HepG2 (cell line): Measurements from ENCODE around the gene FAM110A. TPM values are rescaled to one million over a fixed set of nuclear protein-coding genes. Genes with fewer than 3 reads are reported as not detected.

ENCODE experiments used
- ATAC-seq: fragments of 200-7000 bp; cut with Tn5 transposase; 3 replicates; pipeline ENCODE4 v1.9.1; 2020; ENCODE audit warnings: mild to moderate bottlenecking, moderate library complexity
- BruUV-seq: library from RNA; stranded (reverse); fragments of 400-500 nt; replicated peaks from 2 replicates; lab custom pipeline; 2021; lab: Mats Ljungman, UMichigan
- CTCF ChIA-PET: fragments of 300-600 bp; formaldehyde crosslinking; extraction: SDS; loops from one replicate; lab custom pipeline; 2021; ENCODE audit warnings: low total read pairs, inconsistent platforms, low intra/inter-chr PET ratio; lab: Yijun Ruan, JAX
- POLR2A ChIA-PET: fragments of 350-600 bp; sonication (Branson Sonifier 250); formaldehyde crosslinking; loops from one replicate; lab custom pipeline; 2020; ENCODE audit warnings: antibody characterized with exemption, inconsistent platforms; lab: Yijun Ruan, JAX
- DNase-seq: peaks from one replicate; pipeline ENCODE4 v3.0.0-alpha.2; 2015; ENCODE audit warnings: low spot score
- FAIRE-seq: peaks from 3 replicates; lab custom pipeline; 2011; peaks lifted over from hg19 to GRCh38; lab: Jason Lieb, UNC
- H2AFZ ChIP-seq: one replicate; pipeline ENCODE4 v1.6.1; 2011; ENCODE audit warnings: low read length, inconsistent platforms
- H3K27ac ChIP-seq: fragments of 300-600 bp; 3 replicates; pipeline ENCODE4 v1.8.0; 2011; ENCODE audit warnings: mixed run types, mild to moderate bottlenecking, mixed read lengths, low read length, inconsistent platforms; ENCODE audit not compliant: insufficient read depth; ENCODE audit errors: extremely low read length
- H3K27me3 ChIP-seq, 2 experiments: fragments of 200-600 bp in 1 of 2; 2 replicates in 1 of 2; 3 replicates in 1 of 2; pipeline versions ENCODE4 v1.6.0 to v1.8.0; 2011; ENCODE audit warnings: low read length in 2 of 2, mild to moderate bottlenecking in 2 of 2, moderate library complexity in 2 of 2, inconsistent platforms in 1 of 2; ENCODE audit not compliant: insufficient read depth in 2 of 2, control insufficient read depth in 1 of 2
- H3K36me3 ChIP-seq, 2 experiments: fragments of 200-600 bp in 1 of 2; replicated peaks in 1 of 2; 2 replicates in 1 of 2; 3 replicates in 1 of 2; pipeline versions ENCODE4 v1.5.1 to v1.8.0; 2011; ENCODE audit warnings: low read length in 2 of 2, inconsistent platforms in 1 of 2; ENCODE audit not compliant: insufficient read depth in 2 of 2, control insufficient read depth in 1 of 2
- H3K4me1 ChIP-seq: 2 replicates; pipeline ENCODE4 v1.5.1; 2012; ENCODE audit warnings: low read length, inconsistent platforms; ENCODE audit not compliant: insufficient read depth
- H3K4me2 ChIP-seq: 2 replicates; pipeline ENCODE4 v1.6.0; 2011; ENCODE audit warnings: low read depth, low read length, inconsistent platforms
- H3K4me3 ChIP-seq, 3 experiments: fragments of 200-600 bp in 1 of 3; sonication (generic), shearing (Covaris generic) in 1 of 3; replicated peaks in 1 of 3; 2 replicates each; pipeline ENCODE4 v1.5.1; 2011 to 2016; ENCODE audit warnings: low read length in 3 of 3, inconsistent platforms in 2 of 3, low read depth in 2 of 3, mild to moderate bottlenecking in 2 of 3, control low read depth in 1 of 3, mixed read lengths in 1 of 3; ENCODE audit not compliant: insufficient read depth in 1 of 3
- H3K79me2 ChIP-seq: one replicate; pipeline ENCODE4 v1.6.1; 2011; ENCODE audit warnings: low read length, inconsistent platforms; ENCODE audit not compliant: insufficient read depth
- H3K9ac ChIP-seq: 2 replicates; pipeline ENCODE4 v1.6.0; 2011; ENCODE audit warnings: mild to moderate bottlenecking, low read depth, low read length, inconsistent platforms; ENCODE audit not compliant: insufficient read depth
- H3K9me3 ChIP-seq: 2 replicates; pipeline ENCODE4 v1.5.1; 2012; ENCODE audit warnings: mild to moderate bottlenecking, low read length
- H4K20me1 ChIP-seq: 2 replicates; pipeline ENCODE4 v1.6.0; 2011; ENCODE audit warnings: inconsistent platforms, mild to moderate bottlenecking, low read length, moderate library complexity; ENCODE audit not compliant: insufficient read depth
- E2F5 ChIP-seq: sonication (generic); formaldehyde crosslinking; conservative IDR thresholded peaks from 2 replicates; pipeline ENCODE4 v1.4.0; 2020; ENCODE audit warnings: missing genetic modification reagents
- FOXA1 ChIP-seq, 2 experiments: fragments of 450-650 bp in 1 of 2; sonication (generic) in 1 of 2; formaldehyde crosslinking in 1 of 2; IDR thresholded peaks; 2 replicates each; pipeline versions ENCODE4 v1.4.0 to v1.6.1; 2016 to 2020; ENCODE audit warnings: missing genetic modification reagents in 1 of 2
- JARID2 ChIP-seq: sonication (generic); formaldehyde crosslinking; IDR thresholded peaks from 2 replicates; pipeline ENCODE4 v1.8.1; 2023; ENCODE audit warnings: missing genetic modification reagents, inconsistent platforms; ENCODE audit not compliant: insufficient replicate concordance
- MTA1 ChIP-seq: sonication (generic); formaldehyde crosslinking; IDR thresholded peaks from 2 replicates; pipeline ENCODE4 v1.4.0; 2020; ENCODE audit warnings: missing genetic modification reagents, mild to moderate bottlenecking, borderline replicate concordance
- NR2F1 ChIP-seq, 2 experiments: fragments of 450-650 bp in 1 of 2; formaldehyde crosslinking in 1 of 2; IDR thresholded peaks; 2 replicates each; pipeline versions ENCODE4 v1.5.0 to v1.6.1; 2016 to 2020; ENCODE audit warnings: mild to moderate bottlenecking in 1 of 2, missing compliant biosample characterization in 1 of 2, missing genetic modification reagents in 1 of 2, moderate library complexity in 1 of 2
- SRSF1 ChIP-seq: fragments of 200-400 bp; formaldehyde crosslinking; optimal IDR thresholded peaks from 2 replicates; pipeline ENCODE3; 2017; ENCODE audit warnings: mild to moderate bottlenecking, low read depth, low read length, moderate library complexity
- ZBTB44 ChIP-seq: sonication (generic); formaldehyde crosslinking; IDR thresholded peaks from 2 replicates; pipeline ENCODE4 v1.4.0; 2020; ENCODE audit warnings: missing genetic modification reagents
- ZC3H4 ChIP-seq: sonication (generic); formaldehyde crosslinking; IDR thresholded peaks from 2 replicates; pipeline ENCODE4 v1.4.0; 2020; ENCODE audit warnings: missing genetic modification reagents, borderline replicate concordance
- ZEB1 ChIP-seq: IDR thresholded peaks from 2 replicates; pipeline ENCODE4 v1.6.1; 2012; ENCODE audit warnings: mild to moderate bottlenecking, low read depth, inconsistent platforms; ENCODE audit not compliant: insufficient replicate concordance
- ZNF276 ChIP-seq: sonication (generic); formaldehyde crosslinking; IDR thresholded peaks from 2 replicates; pipeline ENCODE4 v1.4.0; 2020; ENCODE audit warnings: mild to moderate bottlenecking, low read depth, missing genetic modification reagents
- ZNF589 ChIP-seq: sonication (generic); formaldehyde crosslinking; conservative IDR thresholded peaks from 2 replicates; pipeline ENCODE4 v1.8.0; 2022; ENCODE audit warnings: mild to moderate bottlenecking, moderate library complexity, missing genetic modification reagents
- ZNF598 ChIP-seq: sonication (generic); formaldehyde crosslinking; IDR thresholded peaks from 2 replicates; pipeline ENCODE4 v1.5.1; 2020; ENCODE audit warnings: mild to moderate bottlenecking, missing genetic modification reagents, borderline replicate concordance
- ZNF891 ChIP-seq: sonication (generic); formaldehyde crosslinking; IDR thresholded peaks from 2 replicates; pipeline ENCODE4 v1.5.0; 2020; ENCODE audit warnings: mild to moderate bottlenecking, missing genetic modification reagents
- whole genome bisulfite sequencing: methylation state at CpG from one replicate; pipeline ENCODE4 v1.1.6; 2017; ENCODE audit warnings: low lambda C conversion rate; 5-methylcytosine and 5-hydroxymethylcytosine counted together
- in situ Hi-C: cut with HindIII; loops from 2 replicates; pipeline ENCODE4 v1.10.0; 2017; ENCODE audit warnings: low pct_unique_long_range_greater_than_20kb; ENCODE audit not compliant: extremely low pct_ligation_motif_present
- intact Hi-C: fragments of 100-400 bp; cut with micrococcal nuclease; formaldehyde crosslinking; loops from one replicate; pipeline ENCODE4 v1.10.0; 2022; ENCODE audit not compliant: unreplicated experiment
- polyA plus RNA-seq, 8 experiments: library from polyadenylated mRNA; depleted of rRNA in 3 of 8; stranded (reverse) in 7 of 8; unstranded in 1 of 8; fragments of >200 nt; fragmentation: Illumina TruSeq in 4 of 8; extraction: Trizol in 4 of 8; gene quantifications; 2 replicates each; pipeline versions ENCODE4 v1.2.1 to v1.2.3, GENCODE V29; 2011 to 2016; ENCODE audit warnings: low read depth in 4 of 8, missing spikeins in 1 of 8, mixed read lengths in 1 of 8; ENCODE audit not compliant: insufficient read depth in 1 of 8
- total RNA-seq, 5 experiments: library from RNA; depleted of rRNA; stranded (reverse); fragments of >200 nt; fragmentation: Illumina TruSeq; extraction: Trizol; gene quantifications; 2 replicates each; pipeline ENCODE4 v1.2.3, GENCODE V29; 2016; ENCODE audit warnings: low read depth in 1 of 5

The FAM110A gene
- total and polyA plus RNA-seq, 2 of the 13 experiments (the other 11 are each of a cell fraction or from before 2014, with no cell fraction given) = 1.9 TPM

GRCh38 chr20:792248-792647 is 41.3 kb upstream of the FAM110A start:
- intact Hi-C loops = no loop called here
- ATAC-seq = no peak
- CTCF ChIA-PET = no interaction called here
- no peak overlapping the region for H3K27ac ChIP-seq
- no peak for TF ChIP-seq ZNF589 (CRISPR knock-in tag)
- TF ChIP-seq, all 625 proteins: peak for 0
- no TSS peak for BruUV-seq
- in situ Hi-C loops = no loop called here
- Histone ChIP-seq H3K27me3 (peaks cover 2 to 42% of the 10 kb centered on the region in 2 experiments; a peak in 3 of 5 replicates), H3K4me2 (no peak overlapping the region), H3K79me2 (no peaks in the 10 kb centered on the region), H3K36me3 (no peaks in the 10 kb centered on the region), H2AFZ (no peak overlapping the region), H3K4me1 (no peaks in the 10 kb centered on the region), H3K9me3 (no peaks in the 10 kb centered on the region), H4K20me1 (no peaks in the 10 kb centered on the region), H3K4me3 (no peak overlapping the region), H3K9ac (no peak overlapping the region)
- FAIRE-seq = no peak
- WGBS = 43% methylated on average over 18 of the region's 18 CpGs
- no peak for DNase-seq
- POLR2A ChIA-PET = no interaction called here

- Histone ChIP-seq H3K9ac (no peak overlapping the region), H3K36me3 (no peaks in the 10 kb centered on the region), H3K27ac (no peak overlapping the region), H3K79me2 (no peaks in the 10 kb centered on the region), H3K9me3 (no peaks in the 10 kb centered on the region), H4K20me1 (no peaks in the 10 kb centered on the region), H2AFZ (no peak overlapping the region), H3K4me3 (no peak overlapping the region), H3K4me2 (no peak overlapping the region), H3K27me3 (peaks cover 2 to 31% of the 10 kb centered on the region in 2 experiments; a peak in 2 of 5 replicates), H3K4me1 (no peaks in the 10 kb centered on the region)
- intact Hi-C loops = no loop called here
- in situ Hi-C loops = no loop called here
- POLR2A ChIA-PET = no interaction called here
- WGBS = 12% methylated on average over 3 of the region's 3 CpGs
- DNase-seq (no peak), ATAC-seq (no peak), FAIRE-seq (no peak)
- no TSS peak for BruUV-seq
- CTCF ChIA-PET = no interaction called here
- TF ChIP-seq ZNF891 (CRISPR knock-in tag) = no peak
- no peak for TF ChIP-seq ZBTB44
- TF ChIP-seq MTA1 = no peak
- no peak for TF ChIP-seq ZNF276 (CRISPR knock-in tag)
- no peak for TF ChIP-seq SRSF1
- TF ChIP-seq E2F5 (CRISPR knock-in tag) = no peak
- TF ChIP-seq ZEB1 = no peak
- no peak for TF ChIP-seq FOXA1 (IDR thresholded peaks at IDR 0.05)
- no peak for TF ChIP-seq FOXA1 (CRISPR knock-in tag; IDR thresholded peaks at IDR 0.05)
- no peak for TF ChIP-seq ZC3H4 (CRISPR knock-in tag)
- no peak for TF ChIP-seq ZNF598 (CRISPR knock-in tag)
- no peak for TF ChIP-seq NR2F1 (CRISPR knock-in tag; IDR thresholded peaks at IDR 0.05)
- no peak for TF ChIP-seq JARID2 (CRISPR knock-in tag)
These were observed 36.6 kb upstream of the FAM110A start for GRCh38 chr20:796921-797320.
